ENCODE results near the gene IL1RAPL1.

GRCh38 chrX:28854637-28855036, 267.4 kb downstream of the IL1RAPL1 start:
- no peak for TF ChIP-seq CTCF (IDR thresholded peaks at IDR 0.05)
- no peak for TF ChIP-seq POLR2A (IDR thresholded peaks at IDR 0.05)
